Dermis blood vessel endothelial cell (primary cell): Measurements from ENCODE around the gene THAP6. TPM values are rescaled to one million over a fixed set of nuclear protein-coding genes. Genes with fewer than 3 reads are reported as not detected.
"Not testable (repeated sequence)": the region's sequence is repeated elsewhere in the genome, so short reads cannot be mapped to it uniquely, and the experiment has no call there.

Experiments
- DNase-seq: peaks from one replicate; pipeline ENCODE4 v3.0.0; 2010
- total RNA-seq: library from RNA; depleted of rRNA; stranded (reverse); fragments of >200 nt; gene quantifications from 2 replicates; pipeline ENCODE4 v1.2.3, GENCODE V29; 2014

THAP6 gene
- total RNA-seq, 1 donor from 2014 or later: 6.1 TPM

GRCh38 chr4:75527482-75527881 lies 13.2 kb downstream of the THAP6 start:
- DNase-seq: no peak

GRCh38 chr4:75530556-75531322 lies 16.5 kb downstream of the THAP6 start:
- DNase-seq: no peak

- DNase-seq: not testable (repeated sequence)
Measured at GRCh38 chr4:75531536-75532143, 17.4 kb downstream of the THAP6 start.

GRCh38 chr4:75533339-75533887 lies 19.1 kb downstream of the THAP6 start:
- DNase-seq: not testable (repeated sequence)

GRCh38 chr4:75533926-75534325 lies 19.7 kb downstream of the THAP6 start:
- DNase-seq: not testable (repeated sequence)

GRCh38 chr4:75537308-75537707 lies 23.0 kb downstream of the THAP6 start:
- not testable (repeated sequence) for DNase-seq

GRCh38 chr4:75542824-75543223 lies 28.6 kb downstream of the THAP6 start:
- no peak for DNase-seq

GRCh38 chr4:75544220-75544619 lies 29.9 kb downstream of the THAP6 start:
- not testable (repeated sequence) for DNase-seq

GRCh38 chr4:75544870-75545269 lies 30.6 kb downstream of the THAP6 start:
- no peak for DNase-seq

- no peak for DNase-seq
Measured at GRCh38 chr4:75545526-75545925, 31.3 kb downstream of the THAP6 start.

- DNase-seq: peak; percentile 40
Measured at GRCh38 chr4:75547647-75548387, 33.5 kb downstream of the THAP6 start.

- DNase-seq: no peak
Measured at GRCh38 chr4:75549019-75549418, 34.7 kb downstream of the THAP6 start.

GRCh38 chr4:75552452-75552851 lies 38.2 kb downstream of the THAP6 start:
- DNase-seq: no peak

GRCh38 chr4:75555294-75556164 lies 41.3 kb downstream of the THAP6 start, which contains the start of gene ODAPH:
ODAPH (plus strand) TSS chr4:75556066; CDS start chr4:75556083, 17 bp downstream.
- no peak for DNase-seq

GRCh38 chr4:75557696-75558095 lies 43.4 kb downstream of the THAP6 start:
- no peak for DNase-seq

GRCh38 chr4:75561789-75562188 lies 47.5 kb downstream of the THAP6 start:
- no peak for DNase-seq

GRCh38 chr4:75564023-75564422 lies 49.8 kb downstream of the THAP6 start:
- DNase-seq: no peak

GRCh38 chr4:75565481-75565880 lies 51.2 kb downstream of the THAP6 start:
- DNase-seq: no peak

- no peak for DNase-seq
Measured at GRCh38 chr4:75566911-75567310, 52.6 kb downstream of the THAP6 start.

GRCh38 chr4:75567725-75568124 lies 53.5 kb downstream of the THAP6 start:
- DNase-seq: no peak
